Activated CD4-positive, alpha-beta T cell treated with anti-CD3 and anti-CD28 coated beads, Interleukin-2, amount 50 U/mL, for 1 hour (primary cell): Measurements from ENCODE around the gene MCU.
"Not testable (repeated sequence)": the region's sequence is repeated elsewhere in the genome, so short reads cannot be mapped to it uniquely, and the experiment has no call there.

ENCODE experiments used
- DNase-seq: peaks from one replicate; pipeline ENCODE4 v3.0.0-alpha.2; 2020

The MCU gene

GRCh38 chr10:72764151-72764550 is 72.2 kb downstream of the MCU start:
- DNase-seq: no peak

DNA sequence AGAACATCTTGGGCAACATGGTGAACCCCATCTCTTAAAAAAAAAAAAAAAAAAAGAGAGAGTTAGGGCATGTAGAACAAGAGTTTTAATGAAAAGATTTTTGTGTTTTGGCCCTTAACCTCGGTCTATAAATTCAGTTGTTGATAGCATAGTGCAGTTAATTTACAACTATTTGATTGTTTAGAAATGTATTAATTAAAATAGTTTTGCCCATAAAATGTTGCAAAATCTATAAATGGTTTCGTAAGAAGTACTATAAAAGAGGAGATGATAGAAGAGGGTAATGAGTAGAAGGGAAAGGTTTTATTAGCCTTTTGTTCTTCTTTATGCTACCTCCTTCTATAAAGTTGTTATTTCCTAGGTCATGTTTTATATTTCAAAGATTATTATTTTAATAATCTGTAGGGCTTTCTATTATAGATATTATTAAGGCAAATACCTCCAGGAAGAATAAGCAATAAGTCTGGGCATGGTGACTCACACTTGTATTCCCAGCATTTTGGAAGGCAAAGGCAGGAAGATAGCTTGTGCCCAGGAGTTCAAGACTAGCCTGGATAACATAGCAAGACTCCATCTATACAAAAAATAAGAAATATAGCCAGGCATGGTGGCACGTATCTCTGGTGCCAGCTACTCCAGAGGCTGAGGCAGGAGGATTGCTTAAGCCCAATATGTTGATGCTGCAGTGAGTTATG is 73.3 kb downstream of the MCU start:
- no peak for DNase-seq

DNA sequence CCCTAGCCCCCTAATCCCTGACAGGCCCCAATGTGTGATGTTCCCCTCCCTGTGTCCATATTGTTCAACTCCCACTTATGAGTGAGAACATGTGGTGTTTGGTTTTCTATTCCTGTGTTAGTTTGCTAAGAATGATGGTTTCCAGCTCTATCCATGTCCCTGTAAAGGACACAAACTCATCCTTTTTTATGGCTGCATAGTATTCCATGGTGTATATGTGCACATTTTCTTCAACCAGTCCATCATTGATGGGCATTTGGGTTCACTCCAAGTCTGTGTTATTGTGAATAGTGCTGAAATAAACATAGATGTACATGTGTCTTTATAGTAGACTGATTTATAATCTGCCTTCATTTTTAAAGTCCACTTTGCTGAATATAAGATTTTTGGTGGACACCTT is 79.3 kb downstream of the MCU start:
- not testable (repeated sequence) for DNase-seq

- no peak for DNase-seq
These were observed 80.1 kb downstream of the MCU start for GRCh38 chr10:72772031-72772430.

GRCh38 chr10:72779874-72780273 is 87.9 kb downstream of the MCU start:
- DNase-seq: no peak

- DNase-seq: no peak
These were observed 90.8 kb downstream of the MCU start for GRCh38 chr10:72782649-72783330.

DNA sequence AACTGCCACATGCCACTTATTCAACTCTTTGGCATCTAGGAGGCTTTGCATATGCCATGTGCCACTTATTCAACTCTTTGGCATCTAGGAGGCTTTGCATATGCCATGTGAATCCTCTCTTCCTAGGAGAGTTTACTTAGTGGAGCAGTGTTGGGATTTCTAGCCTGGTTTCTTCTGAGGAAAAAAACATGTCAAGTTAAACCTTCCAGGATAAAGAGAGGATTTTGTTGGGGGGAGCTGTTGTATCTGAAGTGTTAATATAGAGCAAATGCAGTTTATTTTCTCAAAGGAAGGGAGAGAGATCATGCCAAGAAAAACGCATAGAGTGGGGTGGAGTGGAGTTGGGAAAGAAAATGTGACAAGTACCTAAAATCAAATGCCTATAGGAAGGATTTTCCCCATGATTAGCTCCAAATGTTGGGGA is 91.5 kb downstream of the MCU start:
- DNase-seq: no peak

- no peak for DNase-seq
These were observed 92.8 kb downstream of the MCU start for GRCh38 chr10:72784551-72785351.

GRCh38 chr10:72785409-72785808 is 93.5 kb downstream of the MCU start:
- no peak for DNase-seq

DNA sequence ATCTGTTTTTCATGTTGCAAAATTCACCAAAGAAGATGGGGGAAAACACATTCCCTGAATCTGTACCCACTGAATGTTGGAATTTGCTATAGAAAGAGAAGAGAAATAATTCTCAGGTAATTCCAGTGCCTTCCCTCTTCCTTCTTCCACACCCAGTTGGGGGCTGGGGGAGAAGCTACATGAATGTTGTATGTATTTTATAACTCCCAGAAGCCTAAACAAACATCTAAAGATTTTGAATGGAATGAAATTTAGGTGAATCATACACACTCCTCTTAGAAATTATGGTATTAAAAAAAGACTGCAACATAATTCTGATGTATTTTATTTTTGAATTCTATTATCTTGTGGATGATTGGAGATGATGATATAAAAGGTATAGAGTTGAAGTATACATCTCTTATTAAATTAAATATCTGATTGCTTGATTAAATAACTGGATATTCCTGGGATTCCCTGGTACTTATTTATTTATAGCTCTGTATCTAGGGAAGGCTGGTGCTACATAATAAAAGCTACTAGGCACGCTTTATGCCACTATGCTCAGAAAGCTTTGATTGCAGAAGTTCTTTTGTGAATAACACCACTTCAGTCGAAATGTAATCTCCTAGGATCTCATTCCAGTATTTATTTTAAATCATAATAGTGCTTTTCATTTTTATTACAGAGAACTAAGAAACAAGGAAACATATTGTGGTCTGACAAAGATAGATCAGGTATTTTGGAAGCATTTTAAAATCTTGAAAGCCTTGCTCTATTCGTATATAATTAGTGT is 98.5 kb downstream of the MCU start:
- no peak for DNase-seq

DNA sequence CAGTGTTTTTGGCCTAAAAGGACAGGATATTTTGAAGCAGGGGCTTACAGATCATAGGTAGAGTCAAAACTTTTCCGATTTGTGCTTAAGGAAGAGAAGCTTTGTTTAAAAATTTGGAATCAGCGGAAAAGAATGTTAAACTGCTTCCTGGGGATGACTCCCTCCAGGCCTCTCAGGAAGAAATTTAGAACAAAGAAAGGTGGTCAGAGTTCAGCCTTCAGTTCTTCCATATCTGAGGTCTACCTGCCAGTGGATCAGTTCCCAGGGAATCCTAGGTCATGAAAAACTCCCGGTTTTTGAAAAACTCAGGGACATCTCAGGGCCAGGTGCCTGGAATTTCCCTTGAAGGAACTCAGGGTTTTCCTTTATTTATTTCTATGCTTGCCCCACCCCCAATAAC is 100.3 kb downstream of the MCU start:
- no peak for DNase-seq

GRCh38 chr10:72793752-72794151 is 101.8 kb downstream of the MCU start:
- no peak for DNase-seq

DNA sequence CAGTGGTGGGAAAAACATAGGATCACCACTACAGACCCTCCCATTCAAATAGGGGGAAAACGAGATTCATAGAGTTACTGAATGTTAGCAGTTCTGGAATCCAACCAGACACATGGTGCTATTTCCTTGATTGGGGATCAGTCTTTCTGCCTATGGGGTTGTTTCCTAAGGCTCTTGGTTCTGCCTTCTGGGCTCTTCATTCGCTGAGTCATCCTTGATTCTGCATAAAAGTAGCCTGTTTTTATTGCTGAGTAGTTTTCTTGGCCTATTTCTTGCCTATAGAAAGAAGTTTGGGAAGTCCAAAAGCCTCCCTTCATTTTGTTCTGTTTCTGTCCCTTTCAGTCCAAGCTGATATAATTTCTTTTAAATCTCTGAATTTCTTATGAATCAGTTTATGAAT is 102.3 kb downstream of the MCU start:
- no peak for DNase-seq

- no peak for DNase-seq
These were observed 104.1 kb downstream of the MCU start for GRCh38 chr10:72796042-72796441.

GRCh38 chr10:72796538-72796937 is 104.6 kb downstream of the MCU start:
- no peak for DNase-seq

DNA sequence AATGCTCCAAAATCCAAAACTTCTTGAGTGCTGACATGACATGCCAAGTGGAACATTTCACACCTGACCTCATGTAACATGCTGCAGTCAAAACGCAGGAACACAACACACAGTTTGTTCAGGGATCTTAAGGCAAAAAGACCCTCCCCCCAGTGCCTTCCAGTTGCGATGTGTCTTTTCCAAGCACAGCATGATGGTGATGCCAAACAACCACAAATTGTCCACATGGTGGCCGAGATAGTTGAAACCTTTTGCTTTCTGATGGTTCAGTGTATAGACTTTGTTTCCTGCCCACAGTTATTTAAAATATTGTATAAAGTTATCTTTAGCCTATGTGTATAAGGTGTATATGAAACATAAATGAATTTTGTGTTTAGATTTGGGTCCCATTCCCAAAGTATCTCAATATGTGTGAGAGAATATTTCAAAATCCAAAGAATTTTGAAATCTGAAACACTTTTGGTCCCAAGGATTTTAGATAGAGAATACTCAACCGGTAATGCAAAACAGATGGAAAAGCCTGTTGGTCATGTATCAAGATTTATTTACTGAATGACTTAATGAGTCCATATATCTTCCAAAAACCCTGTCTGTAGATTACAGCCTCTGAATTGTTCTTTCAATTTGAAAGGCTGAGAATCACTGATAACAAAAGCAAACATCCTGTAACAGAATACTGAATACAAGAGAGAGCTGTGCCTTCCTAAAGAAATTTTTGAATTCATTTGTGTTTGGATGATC is 108.2 kb downstream of the MCU start:
- no peak for DNase-seq

DNA sequence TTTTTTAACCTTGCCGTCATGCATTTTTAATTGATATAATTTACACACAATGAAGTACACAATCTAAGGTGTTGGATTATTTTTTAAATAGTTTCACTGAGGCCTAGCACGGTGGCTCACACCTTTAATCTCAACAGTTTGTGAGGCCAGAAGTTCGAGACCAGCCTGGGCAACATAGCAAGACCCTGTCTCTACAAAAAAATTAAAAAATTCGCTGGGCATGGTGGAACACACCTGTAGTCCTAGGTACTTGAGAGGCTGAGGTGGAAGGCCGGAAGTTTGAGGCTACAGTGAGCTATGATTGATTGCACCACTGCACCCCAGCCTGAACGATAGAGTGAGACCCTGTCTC is 108.8 kb downstream of the MCU start:
- DNase-seq: no peak

DNA sequence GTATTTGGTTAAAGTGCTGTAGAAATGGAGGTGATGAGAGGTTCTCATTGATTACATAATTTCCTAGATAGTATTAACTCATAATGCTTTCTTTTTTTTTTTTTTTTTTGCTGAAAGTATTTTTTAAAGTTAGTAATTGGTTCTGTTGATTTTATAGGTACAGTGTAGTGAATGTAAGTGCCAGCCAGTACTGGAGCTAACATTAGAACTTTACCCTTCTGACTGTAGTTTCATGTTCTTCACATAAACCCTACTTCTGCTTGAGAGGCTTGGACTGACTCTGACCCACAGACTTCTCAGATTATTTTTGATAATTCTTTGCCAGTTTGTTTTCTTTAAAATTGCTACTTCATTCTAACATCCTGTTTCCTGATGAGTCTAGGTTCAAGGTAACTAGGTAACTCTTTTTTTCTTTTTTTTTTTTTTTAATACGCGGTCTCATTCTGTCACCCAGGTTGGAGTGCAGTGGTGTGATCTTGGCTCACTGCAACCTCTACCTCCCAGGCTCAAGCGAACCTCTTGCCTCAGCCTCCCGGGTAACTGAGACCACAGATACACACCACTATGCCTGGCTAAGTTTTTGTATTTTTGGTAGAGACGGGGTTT is 109.4 kb downstream of the MCU start:
- no peak for DNase-seq

- DNase-seq: no peak
These were observed 110.4 kb downstream of the MCU start for GRCh38 chr10:72802332-72802731.

DNA sequence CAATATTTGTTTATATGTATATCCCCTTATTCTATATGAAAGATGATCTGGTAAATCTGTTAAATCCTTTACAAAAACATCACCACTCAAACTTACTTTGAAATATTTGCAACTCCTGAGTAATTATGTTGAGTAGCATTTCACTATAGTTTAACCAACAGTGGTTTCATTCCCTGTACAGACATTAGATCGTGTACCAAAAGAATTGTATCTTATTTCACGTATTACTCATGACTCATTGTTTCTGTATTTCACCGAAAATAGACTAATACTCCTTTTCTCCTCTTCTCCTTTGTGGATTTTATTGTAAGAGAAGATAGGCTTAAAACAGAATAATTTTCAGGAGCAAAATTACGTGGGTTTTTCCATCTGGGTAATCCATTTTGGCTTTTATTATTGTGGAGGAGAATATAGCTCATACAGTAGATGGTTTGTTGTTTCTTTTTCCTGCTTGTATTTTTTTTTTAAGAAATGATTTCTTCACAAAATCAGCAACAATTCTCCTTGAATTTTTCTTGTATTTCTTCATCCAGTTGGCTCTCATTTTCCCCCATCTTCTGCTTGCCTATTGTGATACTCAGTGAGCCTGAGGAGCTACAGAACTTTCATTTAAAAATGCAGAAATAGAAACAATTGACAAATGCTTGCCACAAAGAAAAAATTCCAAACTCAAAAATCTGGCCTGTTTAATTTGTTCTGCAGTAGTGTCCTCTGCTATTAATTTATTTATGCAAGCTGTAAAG is 111.0 kb downstream of the MCU start:
- DNase-seq: no peak

DNA sequence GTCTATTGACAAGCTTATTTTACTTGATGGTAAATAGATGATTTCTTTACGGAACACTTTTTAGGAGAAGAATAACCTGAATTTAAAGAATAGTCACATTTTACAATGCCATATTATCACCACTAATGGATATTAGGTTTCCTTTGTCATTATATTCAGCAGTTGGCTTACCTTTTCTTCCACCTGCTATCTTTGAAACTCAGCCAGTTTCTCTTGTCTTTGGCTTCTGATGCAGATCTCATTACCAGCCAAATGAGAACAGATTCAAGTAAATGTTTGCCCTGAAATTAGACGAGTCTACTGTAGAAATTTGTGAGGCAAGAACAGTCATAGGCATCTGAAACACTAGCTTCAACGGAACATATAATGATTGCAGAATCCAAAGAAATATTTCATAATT is 116.1 kb downstream of the MCU start:
- DNase-seq: no peak
